Neural cell (in vitro differentiated cells): ENCODE data around the gene FGF12. TPM values are rescaled to one million over a fixed set of nuclear protein-coding genes. Genes with fewer than 3 reads are reported as not detected.

ENCODE experiments used
- H2AFZ ChIP-seq: fragments of 200-600, 300-800 bp; sonication (generic), shearing (Covaris generic); 2 replicates; pipeline ENCODE4 v1.6.0; 2014; ENCODE audit warnings: low read depth, mild to moderate bottlenecking, antibody characterized with exemption, low read length, moderate library complexity
- H3F3A ChIP-seq: fragments of 200-600 bp; shearing (Covaris generic); 2 replicates; pipeline ENCODE4 v1.6.1; 2016; ENCODE audit warnings: mild to moderate bottlenecking, moderate library complexity, mixed read lengths, antibody characterized with exemption, low read length; ENCODE audit not compliant: insufficient read depth, poor library complexity, severe bottlenecking
- H3K27ac ChIP-seq: fragments of 200-600, 300-800 bp; sonication (generic), shearing (Covaris generic); 2 replicates; pipeline ENCODE4 v1.5.1; 2014; ENCODE audit warnings: mild to moderate bottlenecking, low read length, moderate library complexity
- H3K27me3 ChIP-seq: fragments of 300-800, 200-600 bp; sonication (generic), shearing (Covaris generic); 2 replicates; pipeline ENCODE4 v1.6.0; 2014; ENCODE audit warnings: mild to moderate bottlenecking, low read depth, low read length, moderate library complexity; ENCODE audit not compliant: insufficient read depth
- H3K36me3 ChIP-seq: fragments of 300-800, 200-600 bp; sonication (generic), shearing (Covaris generic); 2 replicates; pipeline ENCODE4 v1.5.1; 2014; ENCODE audit warnings: mild to moderate bottlenecking, antibody characterized with exemption, low read length, moderate library complexity; ENCODE audit not compliant: insufficient read depth
- H3K4me2 ChIP-seq: fragments of 300-800, 200-600 bp; sonication (generic), shearing (Covaris generic); 2 replicates; pipeline ENCODE4 v1.6.0; 2014; ENCODE audit warnings: mild to moderate bottlenecking, low read length
- H3K4me3 ChIP-seq: fragments of 300-800, 200-600 bp; sonication (generic), shearing (Covaris generic); 2 replicates; pipeline ENCODE4 v1.5.1; 2014; ENCODE audit warnings: mild to moderate bottlenecking, low read length, moderate library complexity
- H3K79me2 ChIP-seq: fragments of 200-600 bp; shearing (Covaris generic); replicated peaks from 2 replicates; pipeline ENCODE4 v1.6.0; 2014; ENCODE audit warnings: mild to moderate bottlenecking, low read length, moderate library complexity; ENCODE audit not compliant: insufficient read depth
- H3K9ac ChIP-seq: fragments of 300-800, 200-600 bp; sonication (generic), shearing (Covaris generic); 2 replicates; pipeline ENCODE4 v1.6.1; 2016; ENCODE audit warnings: mild to moderate bottlenecking, low read length, mixed read lengths
- H3K9me2 ChIP-seq: fragments of 200-600 bp; shearing (Covaris generic); 2 replicates; pipeline ENCODE4 v1.6.1; 2016; ENCODE audit warnings: mild to moderate bottlenecking, low read length, mixed read lengths; ENCODE audit not compliant: insufficient read depth
- H3K9me3 ChIP-seq: fragments of 200-600, 300-800 bp; sonication (generic), shearing (Covaris generic); 2 replicates; pipeline ENCODE4 v1.6.1; 2016; ENCODE audit warnings: mild to moderate bottlenecking, mixed run types, low read length, moderate library complexity, mixed read lengths
- H4K20me1 ChIP-seq: fragments of 200-600 bp; shearing (Covaris generic); 2 replicates; pipeline ENCODE4 v1.6.1; 2016; ENCODE audit warnings: mild to moderate bottlenecking, mixed run types; ENCODE audit not compliant: insufficient read depth
- EP300 ChIP-seq: fragments of 450-650 bp; conservative IDR thresholded peaks from 2 replicates; pipeline ENCODE4 v1.6.1; 2014; ENCODE audit warnings: antibody characterized with exemption, mild to moderate bottlenecking, moderate library complexity; ENCODE audit not compliant: poor library complexity, severe bottlenecking
- EZH2 ChIP-seq: fragments of 200-600, 300-800 bp; shearing (Covaris generic), sonication (generic); IDR thresholded peaks from 2 replicates; pipeline ENCODE4 v1.6.1; 2014; ENCODE audit warnings: antibody characterized with exemption, low read length, borderline replicate concordance, mild to moderate bottlenecking; ENCODE audit not compliant: insufficient read depth, poor library complexity, severe bottlenecking
- MXI1 ChIP-seq: fragments of 450-650 bp; conservative IDR thresholded peaks from 2 replicates; pipeline ENCODE4 v1.6.1; 2014; ENCODE audit warnings: antibody characterized with exemption, mild to moderate bottlenecking; ENCODE audit not compliant: poor library complexity, severe bottlenecking
- POLR2AphosphoS5 ChIP-seq: IDR thresholded peaks from 2 replicates; pipeline ENCODE4 v1.6.1; 2012
- RAD21 ChIP-seq: fragments of 450-650 bp; conservative IDR thresholded peaks from 2 replicates; pipeline ENCODE4 v1.6.1; 2014; ENCODE audit warnings: antibody characterized with exemption, mild to moderate bottlenecking, moderate library complexity
- SMC3 ChIP-seq: fragments of 450-650 bp; conservative IDR thresholded peaks from 2 replicates; pipeline ENCODE4 v1.6.1; 2014; ENCODE audit warnings: antibody characterized with exemption, mild to moderate bottlenecking, moderate library complexity; ENCODE audit not compliant: poor library complexity
- TAF1 ChIP-seq: IDR thresholded peaks from 2 replicates; pipeline ENCODE4 v1.6.1; 2012; ENCODE audit warnings: low read depth
- polyA plus RNA-seq: library from polyadenylated mRNA; depleted of rRNA; stranded (reverse); fragments of >200 nt; gene quantifications from 2 replicates; pipeline ENCODE4 v1.2.3, GENCODE V29; 2014
- TF ChIP-seq, protein P1 (sequence below): fragments of 450-650 bp; IDR thresholded peaks from 2 replicates; pipeline ENCODE4 v1.5.1; 2014; ENCODE audit warnings: antibody characterized with exemption, mild to moderate bottlenecking, moderate library complexity; ENCODE audit not compliant: poor library complexity, severe bottlenecking
- TF ChIP-seq, protein P2 (sequence below): IDR thresholded peaks from 2 replicates; pipeline ENCODE4 v1.6.1; 2012; ENCODE audit warnings: borderline replicate concordance

FGF12 gene
- polyA plus RNA-seq, 1 donor from 2014 or later: 4.8 TPM

DNA sequence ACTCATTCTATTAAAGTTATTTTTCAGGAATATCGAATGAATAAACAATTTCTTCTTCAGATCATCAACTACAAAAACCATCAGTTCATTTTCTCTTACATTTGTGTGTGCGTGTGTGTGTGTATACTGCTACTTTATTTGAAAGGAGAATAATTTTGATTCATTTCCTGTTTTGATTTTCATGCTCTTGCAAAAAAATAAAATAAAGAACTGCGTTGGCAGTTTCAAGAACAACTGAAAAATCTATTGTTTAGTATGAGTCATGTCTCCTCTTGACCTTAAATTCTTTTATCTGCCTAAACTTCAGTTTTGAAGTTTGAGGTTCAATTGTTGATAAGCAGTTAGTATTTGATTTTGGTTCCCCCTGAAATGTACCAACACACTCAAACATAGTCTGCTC, 540.8 kb downstream of the FGF12 start:
- no peaks in the 10 kb centered on the region for H3K9me3 ChIP-seq
- H3K79me2 ChIP-seq: no peaks in the 10 kb centered on the region
- no peak overlapping the region for H2AFZ ChIP-seq
- no peak overlapping the region for H3K4me3 ChIP-seq
- H3K9ac ChIP-seq: no peak overlapping the region
- H3K27me3 ChIP-seq: no peaks in the 10 kb centered on the region
- TF ChIP-seq POLR2AphosphoS5: no peak
- no peak for TF ChIP-seq TAF1
- TF ChIP-seq SMC3: no peak
- no peak for TF ChIP-seq EP300
- no peak for TF ChIP-seq MXI1
- TF ChIP-seq, protein P1, sequence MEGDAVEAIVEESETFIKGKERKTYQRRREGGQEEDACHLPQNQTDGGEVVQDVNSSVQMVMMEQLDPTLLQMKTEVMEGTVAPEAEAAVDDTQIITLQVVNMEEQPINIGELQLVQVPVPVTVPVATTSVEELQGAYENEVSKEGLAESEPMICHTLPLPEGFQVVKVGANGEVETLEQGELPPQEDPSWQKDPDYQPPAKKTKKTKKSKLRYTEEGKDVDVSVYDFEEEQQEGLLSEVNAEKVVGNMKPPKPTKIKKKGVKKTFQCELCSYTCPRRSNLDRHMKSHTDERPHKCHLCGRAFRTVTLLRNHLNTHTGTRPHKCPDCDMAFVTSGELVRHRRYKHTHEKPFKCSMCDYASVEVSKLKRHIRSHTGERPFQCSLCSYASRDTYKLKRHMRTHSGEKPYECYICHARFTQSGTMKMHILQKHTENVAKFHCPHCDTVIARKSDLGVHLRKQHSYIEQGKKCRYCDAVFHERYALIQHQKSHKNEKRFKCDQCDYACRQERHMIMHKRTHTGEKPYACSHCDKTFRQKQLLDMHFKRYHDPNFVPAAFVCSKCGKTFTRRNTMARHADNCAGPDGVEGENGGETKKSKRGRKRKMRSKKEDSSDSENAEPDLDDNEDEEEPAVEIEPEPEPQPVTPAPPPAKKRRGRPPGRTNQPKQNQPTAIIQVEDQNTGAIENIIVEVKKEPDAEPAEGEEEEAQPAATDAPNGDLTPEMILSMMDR: no peak
- TF ChIP-seq, protein P2, sequence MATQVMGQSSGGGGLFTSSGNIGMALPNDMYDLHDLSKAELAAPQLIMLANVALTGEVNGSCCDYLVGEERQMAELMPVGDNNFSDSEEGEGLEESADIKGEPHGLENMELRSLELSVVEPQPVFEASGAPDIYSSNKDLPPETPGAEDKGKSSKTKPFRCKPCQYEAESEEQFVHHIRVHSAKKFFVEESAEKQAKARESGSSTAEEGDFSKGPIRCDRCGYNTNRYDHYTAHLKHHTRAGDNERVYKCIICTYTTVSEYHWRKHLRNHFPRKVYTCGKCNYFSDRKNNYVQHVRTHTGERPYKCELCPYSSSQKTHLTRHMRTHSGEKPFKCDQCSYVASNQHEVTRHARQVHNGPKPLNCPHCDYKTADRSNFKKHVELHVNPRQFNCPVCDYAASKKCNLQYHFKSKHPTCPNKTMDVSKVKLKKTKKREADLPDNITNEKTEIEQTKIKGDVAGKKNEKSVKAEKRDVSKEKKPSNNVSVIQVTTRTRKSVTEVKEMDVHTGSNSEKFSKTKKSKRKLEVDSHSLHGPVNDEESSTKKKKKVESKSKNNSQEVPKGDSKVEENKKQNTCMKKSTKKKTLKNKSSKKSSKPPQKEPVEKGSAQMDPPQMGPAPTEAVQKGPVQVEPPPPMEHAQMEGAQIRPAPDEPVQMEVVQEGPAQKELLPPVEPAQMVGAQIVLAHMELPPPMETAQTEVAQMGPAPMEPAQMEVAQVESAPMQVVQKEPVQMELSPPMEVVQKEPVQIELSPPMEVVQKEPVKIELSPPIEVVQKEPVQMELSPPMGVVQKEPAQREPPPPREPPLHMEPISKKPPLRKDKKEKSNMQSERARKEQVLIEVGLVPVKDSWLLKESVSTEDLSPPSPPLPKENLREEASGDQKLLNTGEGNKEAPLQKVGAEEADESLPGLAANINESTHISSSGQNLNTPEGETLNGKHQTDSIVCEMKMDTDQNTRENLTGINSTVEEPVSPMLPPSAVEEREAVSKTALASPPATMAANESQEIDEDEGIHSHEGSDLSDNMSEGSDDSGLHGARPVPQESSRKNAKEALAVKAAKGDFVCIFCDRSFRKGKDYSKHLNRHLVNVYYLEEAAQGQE: no peak
- TF ChIP-seq EZH2: no peak
- no peak for TF ChIP-seq RAD21
- H3K36me3 ChIP-seq: no peaks in the 10 kb centered on the region
- H4K20me1 ChIP-seq: no peaks in the 10 kb centered on the region
- no peaks in the 10 kb centered on the region for H3K9me2 ChIP-seq
- no peak overlapping the region for H3K27ac ChIP-seq
- no peak overlapping the region for H3K4me2 ChIP-seq
- no peaks in the 10 kb centered on the region for H3F3A ChIP-seq

DNA sequence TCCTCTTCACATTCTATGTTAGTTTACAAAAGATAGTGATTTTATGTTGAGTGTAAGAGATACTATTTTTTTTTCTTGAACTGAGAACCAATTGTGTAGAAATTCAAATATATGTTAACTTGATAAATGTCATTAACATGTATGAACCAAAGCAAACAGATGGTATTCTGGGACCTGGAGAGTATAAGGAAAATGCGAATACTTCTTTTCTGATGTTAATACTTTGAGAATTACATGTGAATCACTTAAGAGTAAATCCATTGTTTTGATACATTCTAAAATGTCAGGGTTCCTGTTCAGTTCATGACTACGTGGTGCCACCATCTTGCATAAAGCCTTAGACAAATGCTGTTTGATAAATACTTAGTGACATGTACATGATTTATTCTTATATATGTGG, 541.3 kb downstream of the FGF12 start:
- no peak overlapping the region for H2AFZ ChIP-seq
- no peak for TF ChIP-seq MXI1
- TF ChIP-seq, protein P2: no peak
- TF ChIP-seq RAD21: no peak
- TF ChIP-seq SMC3: no peak
- TF ChIP-seq POLR2AphosphoS5: no peak
- no peak for TF ChIP-seq EP300
- TF ChIP-seq TAF1: no peak
- TF ChIP-seq, protein P1: no peak
- TF ChIP-seq EZH2: no peak
- H3K4me3 ChIP-seq: no peak overlapping the region
- no peaks in the 10 kb centered on the region for H3K27me3 ChIP-seq
- no peaks in the 10 kb centered on the region for H3K9me2 ChIP-seq
- no peaks in the 10 kb centered on the region for H3K79me2 ChIP-seq
- no peak overlapping the region for H3K9ac ChIP-seq
- H3F3A ChIP-seq: no peaks in the 10 kb centered on the region
- no peaks in the 10 kb centered on the region for H3K36me3 ChIP-seq
- no peak overlapping the region for H3K27ac ChIP-seq
- no peak overlapping the region for H3K4me2 ChIP-seq
- no peaks in the 10 kb centered on the region for H4K20me1 ChIP-seq
- no peaks in the 10 kb centered on the region for H3K9me3 ChIP-seq
